Measurements from ENCODE around the gene SVEP1.

SVEP1 gene

DNA sequence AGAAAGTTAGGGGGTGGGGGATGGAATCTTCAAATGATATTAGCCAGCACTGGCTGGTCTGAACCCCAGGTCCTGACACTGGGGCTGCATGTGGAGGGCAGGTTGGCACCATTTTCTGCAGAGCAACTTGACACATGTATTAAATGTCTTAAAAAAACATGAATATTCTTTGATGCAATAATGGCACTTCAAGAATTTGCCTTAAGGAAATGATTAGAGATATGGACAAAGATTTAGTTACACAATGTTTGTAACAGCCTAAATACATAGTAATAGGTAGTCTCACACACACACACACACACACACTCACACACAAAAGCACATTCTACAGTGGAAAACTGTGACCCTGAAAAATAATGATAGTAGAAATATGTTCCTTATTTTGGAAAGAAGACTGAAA, 3.6 kb downstream of the SVEP1 start:
- TF ChIP-seq, protein P1, sequence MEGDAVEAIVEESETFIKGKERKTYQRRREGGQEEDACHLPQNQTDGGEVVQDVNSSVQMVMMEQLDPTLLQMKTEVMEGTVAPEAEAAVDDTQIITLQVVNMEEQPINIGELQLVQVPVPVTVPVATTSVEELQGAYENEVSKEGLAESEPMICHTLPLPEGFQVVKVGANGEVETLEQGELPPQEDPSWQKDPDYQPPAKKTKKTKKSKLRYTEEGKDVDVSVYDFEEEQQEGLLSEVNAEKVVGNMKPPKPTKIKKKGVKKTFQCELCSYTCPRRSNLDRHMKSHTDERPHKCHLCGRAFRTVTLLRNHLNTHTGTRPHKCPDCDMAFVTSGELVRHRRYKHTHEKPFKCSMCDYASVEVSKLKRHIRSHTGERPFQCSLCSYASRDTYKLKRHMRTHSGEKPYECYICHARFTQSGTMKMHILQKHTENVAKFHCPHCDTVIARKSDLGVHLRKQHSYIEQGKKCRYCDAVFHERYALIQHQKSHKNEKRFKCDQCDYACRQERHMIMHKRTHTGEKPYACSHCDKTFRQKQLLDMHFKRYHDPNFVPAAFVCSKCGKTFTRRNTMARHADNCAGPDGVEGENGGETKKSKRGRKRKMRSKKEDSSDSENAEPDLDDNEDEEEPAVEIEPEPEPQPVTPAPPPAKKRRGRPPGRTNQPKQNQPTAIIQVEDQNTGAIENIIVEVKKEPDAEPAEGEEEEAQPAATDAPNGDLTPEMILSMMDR (IDR thresholded peaks at IDR 0.05) = no peak

DNA sequence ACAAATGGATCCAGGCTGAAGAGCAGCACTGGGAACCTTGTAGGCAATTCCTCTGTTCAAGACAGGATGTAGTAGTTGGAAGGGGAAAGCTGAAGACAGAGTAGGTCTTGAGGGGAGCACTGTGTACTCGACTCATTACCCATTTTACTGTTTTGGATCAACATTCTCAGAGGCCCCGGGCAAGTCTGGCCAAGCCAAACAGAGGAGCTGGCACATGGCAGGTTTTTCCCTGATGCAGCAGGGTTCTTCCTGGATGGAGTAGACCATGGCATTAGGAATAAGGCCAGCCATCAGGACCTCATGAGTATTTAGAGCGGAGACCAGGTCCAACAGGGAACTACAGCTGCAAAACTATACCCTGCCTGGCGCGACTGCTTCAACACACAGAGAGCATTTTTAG, 4.4 kb downstream of the SVEP1 start:
- TF ChIP-seq, protein P1 (IDR thresholded peaks at IDR 0.05) = no peak

DNA sequence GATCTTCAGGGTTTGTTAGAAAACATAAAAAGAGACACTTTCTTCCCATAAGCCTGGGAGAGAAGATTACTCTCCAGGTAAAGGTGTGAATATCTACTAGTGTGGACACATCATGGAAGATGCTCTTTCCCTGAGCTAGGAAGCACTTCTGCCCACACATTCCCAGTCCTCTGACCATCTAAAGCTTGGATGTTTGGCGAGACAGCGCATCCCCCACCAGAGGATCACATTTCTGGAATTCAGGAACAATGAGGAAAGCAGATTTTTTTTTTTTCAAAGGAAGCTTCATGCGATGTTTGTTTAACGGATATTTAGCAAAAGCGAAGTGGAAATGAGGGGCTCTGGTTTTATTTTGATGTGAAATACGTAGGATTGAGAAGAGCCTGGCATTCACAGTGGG, 6.2 kb downstream of the SVEP1 start:
- TF ChIP-seq, protein P1 (IDR thresholded peaks at IDR 0.05) = no peak

DNA sequence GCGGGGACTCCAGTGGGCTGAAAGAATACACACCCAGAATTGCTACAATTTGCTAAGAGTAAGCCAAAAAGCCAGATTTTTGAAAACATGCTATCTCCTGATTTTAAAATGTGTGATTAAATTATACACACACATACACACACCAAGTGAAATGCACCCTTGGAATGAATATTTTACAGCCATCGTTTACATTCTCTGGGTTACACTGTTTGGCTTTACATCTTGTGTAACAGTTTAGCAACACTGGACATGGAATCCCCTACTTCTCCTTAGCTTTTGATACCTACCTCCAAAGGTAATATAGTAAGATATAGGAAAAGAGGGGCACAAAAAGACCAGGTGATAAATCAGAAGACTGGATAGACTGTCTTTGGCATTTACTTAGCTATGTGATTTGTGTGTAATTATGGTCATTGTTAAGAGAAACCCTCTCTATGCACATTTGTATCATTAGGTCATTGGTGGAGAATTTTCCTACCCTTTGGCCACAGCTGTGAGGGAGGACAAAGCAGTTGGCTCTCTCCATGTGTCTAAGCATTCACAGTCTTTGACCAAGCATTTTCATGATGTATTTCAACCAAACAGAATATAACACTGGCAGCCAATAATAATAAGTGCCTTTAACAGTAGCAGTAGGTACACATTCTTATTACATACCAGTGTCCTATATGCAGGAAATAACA, 7.6 kb downstream of the SVEP1 start:
- TF ChIP-seq, protein P1 (IDR thresholded peaks at IDR 0.05) = no peak

DNA sequence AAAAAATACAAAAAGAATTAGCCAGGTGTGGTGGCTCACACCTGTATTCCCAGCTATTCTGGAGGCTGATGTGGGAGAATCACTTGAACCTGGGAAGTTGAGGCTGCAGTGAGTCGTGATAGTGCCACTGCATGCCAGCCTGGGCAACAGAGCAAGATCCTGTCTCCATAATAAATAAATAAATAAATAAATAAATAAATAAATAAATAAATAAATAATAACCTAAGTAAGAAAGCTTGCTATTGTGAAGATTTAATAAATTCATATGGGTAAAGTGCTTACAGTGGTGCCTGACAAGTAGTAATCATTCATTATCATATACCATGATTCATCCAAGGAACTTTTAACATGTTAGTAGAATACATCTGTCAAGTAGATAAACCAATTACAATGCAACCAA, 13.4 kb downstream of the SVEP1 start:
- TF ChIP-seq, protein P1 (IDR thresholded peaks at IDR 0.05) = no peak

DNA sequence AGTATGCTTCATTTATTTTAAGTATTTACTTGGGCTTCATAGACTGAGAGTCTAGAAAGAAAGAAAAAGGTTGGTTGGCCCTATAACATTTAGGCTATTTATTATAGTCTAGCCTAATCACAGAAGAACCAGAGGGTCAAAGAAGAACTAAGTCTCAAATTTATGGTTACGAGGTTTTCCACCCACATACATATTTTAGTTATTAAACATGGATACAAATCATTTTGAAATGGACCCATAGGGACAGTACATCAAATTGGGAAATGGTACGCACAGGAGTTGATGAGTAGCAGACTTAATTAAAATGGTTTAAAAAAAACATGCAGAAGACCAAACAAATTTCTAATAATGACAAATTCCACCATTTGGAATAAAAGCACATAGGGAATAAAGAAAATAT, 17.7 kb downstream of the SVEP1 start:
- TF ChIP-seq, protein P1 (IDR thresholded peaks at IDR 0.05) = no peak

DNA sequence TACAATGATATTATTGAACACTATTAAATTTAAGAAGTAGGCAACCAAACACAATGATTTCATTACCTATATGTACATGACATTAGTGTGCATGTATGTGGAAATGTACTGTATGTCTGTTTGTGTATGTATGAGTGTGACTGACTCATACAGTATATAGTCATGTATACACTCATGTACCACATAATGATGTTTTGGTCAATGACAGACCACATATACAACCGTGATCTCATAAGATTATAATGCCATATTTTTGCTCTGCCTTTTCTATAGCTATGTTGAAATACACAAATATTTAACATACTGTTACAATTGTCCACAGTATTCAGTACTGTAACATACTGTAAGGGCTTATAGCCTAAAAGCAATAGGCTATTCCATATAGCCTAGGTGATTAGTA, 19.7 kb downstream of the SVEP1 start:
- TF ChIP-seq, protein P1 (IDR thresholded peaks at IDR 0.05) = no peak
